GM18909 (cell line): ENCODE data around the gene PPP1R14B.

ENCODE experiments used
- ATAC-seq: cut with Tn5 transposase; IDR thresholded peaks from one replicate; pipeline ENCODE4 v1.9.1; 2021; ENCODE audit warnings: mild to moderate bottlenecking; ENCODE audit not compliant: unreplicated experiment, poor library complexity

PPP1R14B gene

DNA sequence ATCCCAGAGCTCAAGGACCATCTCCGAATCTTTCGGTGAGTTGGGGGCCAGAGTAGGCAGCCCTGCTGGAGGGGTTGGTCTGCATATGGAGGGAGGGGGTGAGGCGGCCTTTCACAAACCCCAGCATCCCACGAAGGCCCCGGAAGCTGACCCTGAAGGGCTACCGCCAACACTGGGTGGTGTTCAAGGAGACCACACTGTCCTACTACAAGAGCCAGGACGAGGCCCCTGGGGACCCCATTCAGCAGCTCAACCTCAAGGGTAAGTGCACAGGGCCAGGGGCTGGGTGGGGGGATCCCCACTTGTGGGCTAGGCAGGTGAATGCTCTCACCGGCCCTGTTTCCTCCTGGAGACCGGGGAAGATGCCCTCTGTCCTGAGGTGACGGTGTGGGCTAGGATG, 27.0 kb downstream of the PPP1R14B start:
- ATAC-seq: no peak

DNA sequence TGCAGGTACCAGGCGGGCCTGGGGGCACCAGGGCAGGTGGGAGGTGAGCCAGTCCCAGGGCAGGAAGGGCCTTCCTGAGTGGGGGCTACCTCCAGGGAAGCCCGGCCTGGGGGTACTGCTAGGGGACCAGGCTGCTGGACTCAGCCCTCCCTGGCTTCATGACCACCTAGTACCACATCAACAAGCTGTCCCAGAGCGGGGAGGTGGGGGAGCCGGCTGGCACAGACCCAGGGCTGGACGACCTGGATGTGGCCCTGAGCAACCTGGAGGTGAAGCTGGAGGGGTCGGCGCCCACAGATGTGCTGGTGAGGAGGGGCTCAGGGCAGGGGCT, 27.4 kb downstream of the PPP1R14B start:
- no peak for ATAC-seq

DNA sequence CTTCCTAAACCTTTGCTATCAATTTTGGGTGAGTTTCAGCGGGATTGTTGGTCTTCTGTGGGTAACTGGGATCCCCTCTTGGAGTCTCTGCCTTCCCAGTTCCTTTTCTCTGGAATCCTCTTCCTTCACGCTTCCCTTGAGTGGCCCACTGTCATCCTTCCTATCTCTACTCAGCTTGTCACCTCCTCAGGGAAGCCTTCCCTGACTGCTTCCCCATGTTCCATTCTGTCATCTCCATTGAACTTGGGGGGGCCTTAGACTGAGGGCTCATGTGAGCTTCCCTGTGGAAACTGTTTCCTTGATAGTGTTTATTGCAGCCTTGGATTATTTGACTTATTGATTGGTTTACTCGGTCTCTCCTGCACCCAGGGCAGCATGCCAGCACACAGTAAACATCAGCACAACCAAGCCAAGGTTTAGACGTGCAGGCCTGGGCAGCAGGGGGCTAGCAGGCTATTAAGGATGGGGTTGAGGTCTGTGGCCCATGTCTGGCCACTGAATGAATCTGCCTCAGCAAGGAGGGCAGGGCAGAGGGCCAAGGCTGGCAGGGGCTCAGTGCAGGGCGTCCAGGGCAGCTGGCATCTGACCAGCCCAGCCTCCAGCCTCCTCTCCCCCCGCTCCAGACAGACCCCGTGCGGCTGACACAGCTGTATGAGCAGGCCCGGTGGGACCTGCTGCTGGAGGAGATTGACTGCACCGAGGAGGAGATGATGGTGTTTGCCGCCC, 28.0 kb downstream of the PPP1R14B start:
- no peak for ATAC-seq

DNA sequence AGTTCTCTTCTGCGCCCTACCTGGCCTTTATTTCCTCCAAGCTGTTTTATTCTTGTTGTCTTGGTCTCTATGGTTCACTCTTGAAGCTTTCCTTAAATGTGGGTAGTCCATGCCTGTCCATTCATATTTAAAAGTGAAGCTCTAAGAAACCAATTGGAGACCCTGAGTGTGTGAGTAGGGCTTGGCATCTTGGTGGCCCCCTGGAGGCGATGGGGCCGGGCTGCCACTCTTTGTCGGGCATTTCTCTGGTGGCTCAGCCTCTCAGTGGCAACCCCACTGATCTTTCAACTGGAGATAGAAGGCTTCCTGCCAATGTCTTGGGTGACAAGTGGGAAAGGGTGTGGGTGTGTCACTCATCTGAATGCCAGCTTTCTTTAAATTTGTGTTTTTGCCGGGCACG, 29.9 kb downstream of the PPP1R14B start:
- ATAC-seq: no peak

DNA sequence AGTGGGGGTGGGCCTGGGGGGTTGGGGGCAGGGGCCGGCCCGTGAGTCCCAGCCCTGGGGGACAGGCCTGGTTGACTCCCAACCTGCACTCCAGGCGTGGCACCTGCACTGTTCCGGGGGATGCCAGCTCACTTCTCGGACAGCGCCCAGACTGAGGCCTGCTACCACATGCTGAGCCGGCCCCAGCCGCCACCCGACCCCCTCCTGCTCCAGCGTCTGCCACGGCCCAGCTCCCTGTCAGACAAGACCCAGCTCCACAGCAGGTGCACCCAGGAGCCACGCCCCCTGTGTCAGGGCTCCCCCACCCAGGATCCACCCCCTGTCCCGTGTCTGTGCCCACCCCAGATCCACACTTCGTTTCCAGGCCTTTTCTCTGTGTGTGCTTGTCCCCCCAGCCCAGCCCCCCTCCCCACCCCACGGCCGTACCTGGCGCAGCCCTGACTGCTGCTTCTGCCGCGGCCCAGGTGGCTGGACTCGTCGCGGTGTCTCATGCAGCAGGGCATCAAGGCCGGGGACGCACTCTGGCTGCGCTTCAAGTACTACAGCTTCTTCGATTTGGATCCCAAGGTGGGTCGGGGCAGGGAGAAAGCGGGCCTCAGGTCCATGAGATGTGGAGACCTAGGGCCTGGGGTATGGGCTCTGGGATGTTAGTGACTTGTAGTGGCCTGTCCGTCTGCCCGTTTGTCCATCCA, 35.4 kb downstream of the PPP1R14B start:
- no peak for ATAC-seq

DNA sequence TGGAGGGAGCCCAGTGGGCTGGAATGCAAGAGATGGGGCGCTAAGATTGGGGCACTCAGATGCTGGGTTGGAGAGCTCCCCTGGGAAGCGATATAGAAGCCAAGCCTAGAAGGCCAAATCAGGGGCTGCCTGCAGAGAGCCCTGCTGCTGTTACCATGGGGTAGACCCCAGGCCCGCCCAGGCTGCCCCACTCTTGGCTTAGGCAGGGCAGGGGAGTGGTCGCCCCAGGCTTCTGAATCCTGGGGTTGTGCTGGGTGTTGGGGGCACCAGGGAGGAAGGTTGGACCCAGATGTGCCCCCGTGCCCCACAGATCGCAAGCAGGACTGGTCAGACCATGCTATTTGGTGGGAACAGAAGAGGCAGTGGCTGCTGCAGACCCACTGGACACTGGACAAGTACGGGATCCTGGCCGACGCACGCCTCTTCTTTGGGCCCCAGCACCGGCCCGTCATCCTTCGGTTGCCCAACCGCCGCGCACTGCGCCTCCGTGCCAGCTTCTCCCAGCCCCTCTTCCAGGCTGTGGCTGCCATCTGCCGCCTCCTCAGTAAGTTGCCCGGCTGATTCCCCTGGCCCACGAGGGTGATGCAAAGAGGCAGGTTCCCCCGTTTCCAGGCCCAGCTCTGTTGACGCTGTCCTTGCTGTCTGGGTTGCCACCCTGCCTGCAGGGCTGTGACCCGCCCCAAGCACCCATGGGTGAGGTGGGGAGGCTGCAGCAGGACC, 36.3 kb downstream of the PPP1R14B start:
- no peak for ATAC-seq

DNA sequence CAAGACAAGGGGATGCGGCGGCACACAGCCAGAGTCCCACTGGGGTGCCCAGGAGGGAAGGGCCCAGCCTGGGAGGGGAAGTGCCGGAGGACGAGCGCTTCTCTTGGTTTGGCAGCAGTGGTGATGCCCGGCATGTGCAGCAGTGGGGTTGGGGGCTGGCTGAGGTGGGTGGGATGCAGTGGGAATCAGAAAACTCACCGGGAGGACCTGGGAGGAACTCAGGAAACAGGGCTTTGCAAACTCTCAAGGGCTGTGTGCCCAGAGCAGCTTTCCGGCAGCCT, 37.2 kb downstream of the PPP1R14B start:
- no peak for ATAC-seq

DNA sequence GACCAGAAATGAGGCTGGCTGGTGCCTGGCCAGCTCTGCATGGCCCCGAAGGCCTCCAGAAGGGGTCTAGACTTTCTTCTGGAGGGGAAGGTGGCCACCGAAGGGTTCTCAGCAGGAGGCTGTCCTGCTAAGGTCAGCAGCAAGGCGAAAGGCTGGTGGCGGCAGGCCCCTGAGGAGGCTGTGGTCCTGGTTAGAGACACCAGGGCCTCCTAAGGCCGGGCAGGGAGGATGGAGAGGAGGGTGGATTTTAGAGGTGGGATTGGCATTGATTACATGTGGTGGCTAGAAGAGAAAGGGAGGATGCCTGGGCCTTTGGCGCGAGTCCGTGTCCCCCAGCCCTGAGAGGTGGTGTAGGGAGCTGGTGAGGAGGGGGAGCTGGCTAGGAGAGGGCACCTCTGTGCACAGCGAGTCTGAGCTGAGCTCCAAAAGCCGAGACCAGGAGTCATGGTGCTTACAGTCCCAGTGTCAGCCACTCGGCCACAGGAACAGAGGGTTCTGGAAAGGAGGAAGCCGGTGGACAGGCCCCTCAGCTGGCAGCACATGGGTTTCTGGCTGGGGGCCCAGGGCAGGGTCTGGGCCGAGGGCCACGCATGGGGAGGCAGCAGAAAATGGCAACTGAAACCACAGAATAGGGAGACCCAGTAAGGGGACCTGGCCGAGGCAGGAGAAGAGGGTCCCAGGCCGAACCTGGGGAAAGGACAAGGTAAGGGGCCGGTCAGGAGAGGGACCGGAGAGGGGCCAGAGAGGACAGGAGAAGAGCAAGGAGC, 37.8 kb downstream of the PPP1R14B start:
- no peak for ATAC-seq

DNA sequence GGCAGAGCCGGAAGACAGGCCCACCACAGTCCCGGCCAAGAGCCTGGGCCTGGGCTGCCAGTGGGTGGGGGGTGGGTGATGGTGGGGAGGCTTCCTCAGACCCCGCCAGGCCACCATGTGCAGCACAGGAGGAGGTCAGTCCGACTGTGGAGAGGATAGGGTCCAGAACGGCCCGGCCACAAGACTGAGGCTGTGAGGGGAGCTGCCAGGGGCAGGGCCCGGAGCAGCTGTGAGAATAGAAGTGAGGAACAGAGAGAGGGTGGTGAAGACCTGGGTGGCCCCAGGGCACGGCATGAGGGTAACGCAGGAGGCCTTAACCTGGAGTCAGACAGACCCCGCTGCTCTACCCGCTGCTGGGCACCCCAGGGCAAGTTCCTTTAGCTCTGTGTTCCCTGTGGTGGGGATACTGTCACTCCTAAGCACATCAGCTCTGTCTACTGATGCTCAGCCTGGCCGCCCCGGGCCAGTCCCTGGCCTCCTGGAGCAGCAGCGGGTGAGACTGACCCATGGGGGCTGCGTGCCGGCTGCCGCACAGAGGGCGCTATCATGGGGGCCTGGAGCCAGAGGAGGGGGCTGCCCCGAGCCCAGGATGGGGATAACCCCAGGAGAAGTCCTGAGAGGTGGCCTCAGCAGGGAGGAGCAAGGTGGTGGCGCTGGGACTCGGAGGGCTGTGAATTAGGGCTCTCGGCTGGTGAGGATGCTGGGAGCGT, 38.5 kb downstream of the PPP1R14B start:
- peak; percentile 6 for ATAC-seq

DNA sequence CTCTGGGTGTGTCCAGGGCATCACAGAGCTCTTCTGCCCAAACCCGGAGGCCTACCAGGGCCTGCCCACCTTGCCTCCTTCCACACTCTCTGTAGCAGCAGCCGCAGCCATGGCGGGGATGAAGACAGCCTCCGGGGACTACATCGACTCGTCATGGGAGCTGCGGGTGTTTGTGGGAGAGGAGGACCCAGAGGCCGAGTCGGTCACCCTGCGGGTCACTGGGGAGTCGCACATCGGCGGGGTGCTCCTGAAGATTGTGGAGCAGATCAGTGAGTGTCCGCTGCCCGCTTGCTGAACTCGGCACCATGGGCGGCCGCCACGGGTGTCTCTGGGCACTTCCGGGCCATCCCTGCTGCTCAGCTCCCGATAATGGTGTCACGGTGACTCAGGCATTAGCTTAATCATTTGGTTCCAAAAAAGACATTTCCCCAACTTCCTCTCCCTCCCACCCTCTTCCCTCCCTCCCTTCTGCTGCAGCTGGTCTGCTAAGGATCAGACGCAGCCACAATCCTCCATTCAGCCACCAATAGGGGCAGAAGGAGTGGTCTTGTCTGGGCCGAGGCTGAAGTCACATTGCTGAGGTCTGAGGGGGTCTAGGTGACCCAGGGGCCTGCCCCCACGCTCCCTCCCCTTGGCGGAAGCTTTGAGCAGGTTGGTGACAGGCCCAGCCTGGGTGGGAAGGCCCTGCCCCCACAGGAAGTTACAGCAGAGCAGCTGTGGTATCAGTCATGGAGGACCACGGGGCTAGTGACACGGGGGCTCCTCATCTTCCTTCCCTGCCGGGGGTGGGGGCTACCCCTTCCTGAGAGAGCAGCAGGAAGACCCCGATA, 39.3 kb downstream of the PPP1R14B start:
- peak; percentile 53 for ATAC-seq

DNA sequence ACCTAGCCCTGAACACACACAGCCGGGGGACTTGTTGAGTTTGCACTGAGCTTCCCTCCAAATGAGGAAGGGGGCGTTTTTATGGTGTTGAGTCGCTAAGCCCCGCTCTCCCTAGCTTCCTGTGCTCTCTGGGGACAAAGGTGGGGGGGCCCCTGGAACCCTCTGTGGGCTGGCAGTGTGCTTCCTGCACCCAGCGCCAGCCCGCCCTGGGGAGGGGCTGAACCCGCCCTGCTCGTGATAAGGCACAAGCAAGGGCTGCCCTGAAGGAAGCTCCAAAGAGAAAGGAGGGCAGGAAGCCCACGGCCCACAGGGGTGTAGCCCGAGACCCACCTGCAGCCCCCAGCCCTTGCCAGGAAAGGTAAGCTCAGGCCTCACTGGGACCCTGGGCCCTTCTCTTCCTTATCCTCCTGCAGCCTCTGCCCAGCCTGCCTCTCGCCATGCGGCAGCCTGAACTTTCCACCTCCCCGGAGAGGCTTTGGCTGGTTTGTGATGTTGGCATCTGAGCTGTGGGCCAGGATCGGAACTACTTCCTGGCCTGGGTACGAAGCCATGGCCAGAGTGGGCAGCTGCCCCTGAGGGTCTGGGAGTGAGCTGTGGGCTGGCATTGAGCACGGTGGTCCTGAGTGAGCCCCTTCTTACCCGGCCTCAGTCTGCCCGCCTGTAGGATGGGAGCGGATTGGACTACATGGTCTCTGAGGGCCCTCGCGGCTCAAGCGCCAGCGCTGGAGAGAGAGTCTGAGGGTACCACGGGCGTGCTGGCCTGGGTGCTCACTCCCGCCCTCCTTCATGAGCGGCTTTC, 40.1 kb downstream of the PPP1R14B start, which contains the start of gene FERMT3:
Gene FERMT3, plus strand, starts transcription at position 265 of the 799 bp plus-strand sequence. CDS start 644 bp downstream, outside the sequence.
- ATAC-seq: no peak

DNA sequence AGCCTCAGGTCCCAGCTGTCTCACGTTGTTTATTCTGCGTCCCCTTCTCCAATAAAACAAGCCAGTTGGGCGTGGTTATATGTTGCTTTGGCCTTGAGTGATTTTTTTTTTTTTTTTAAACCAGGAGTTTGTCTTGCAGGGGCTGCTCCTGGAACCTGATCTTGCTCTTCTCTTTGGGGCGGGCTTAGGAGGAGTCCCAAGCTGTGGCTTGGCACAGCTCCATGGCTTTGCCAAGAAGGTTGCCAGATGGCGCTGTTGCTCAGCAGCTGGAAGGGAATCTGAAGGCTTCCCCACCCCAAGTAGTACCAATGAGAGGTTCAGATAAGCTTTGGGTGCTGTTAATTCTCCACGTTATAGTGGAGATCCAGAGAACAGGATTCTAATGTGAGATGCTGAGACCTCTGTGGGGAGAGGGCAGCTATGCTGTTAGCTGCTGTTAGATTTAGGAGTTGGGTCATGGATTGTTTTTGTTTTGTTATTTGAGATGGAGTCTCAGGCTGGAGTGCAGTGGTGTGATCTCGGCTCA, 42.2 kb downstream of the PPP1R14B start:
- ATAC-seq: no peak

DNA sequence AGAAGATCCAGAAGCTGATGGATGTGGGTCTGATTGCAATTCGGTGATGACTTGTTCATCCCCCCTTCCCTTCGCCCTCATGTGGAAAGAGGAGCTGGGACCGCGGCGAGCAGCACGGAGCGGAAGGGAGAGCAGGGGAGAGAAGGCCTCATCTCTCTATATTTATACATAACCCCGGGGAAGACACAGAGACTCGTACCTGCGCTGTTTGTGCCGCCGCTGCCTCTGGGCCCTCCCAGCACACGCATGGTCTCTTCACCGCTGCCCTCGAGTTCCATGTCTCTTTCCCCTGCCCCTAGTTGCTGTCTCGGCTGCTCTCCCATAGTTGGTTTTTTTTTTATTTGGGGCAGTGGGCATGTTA, 42.7 kb downstream of the PPP1R14B start:
- ATAC-seq: no peak

DNA sequence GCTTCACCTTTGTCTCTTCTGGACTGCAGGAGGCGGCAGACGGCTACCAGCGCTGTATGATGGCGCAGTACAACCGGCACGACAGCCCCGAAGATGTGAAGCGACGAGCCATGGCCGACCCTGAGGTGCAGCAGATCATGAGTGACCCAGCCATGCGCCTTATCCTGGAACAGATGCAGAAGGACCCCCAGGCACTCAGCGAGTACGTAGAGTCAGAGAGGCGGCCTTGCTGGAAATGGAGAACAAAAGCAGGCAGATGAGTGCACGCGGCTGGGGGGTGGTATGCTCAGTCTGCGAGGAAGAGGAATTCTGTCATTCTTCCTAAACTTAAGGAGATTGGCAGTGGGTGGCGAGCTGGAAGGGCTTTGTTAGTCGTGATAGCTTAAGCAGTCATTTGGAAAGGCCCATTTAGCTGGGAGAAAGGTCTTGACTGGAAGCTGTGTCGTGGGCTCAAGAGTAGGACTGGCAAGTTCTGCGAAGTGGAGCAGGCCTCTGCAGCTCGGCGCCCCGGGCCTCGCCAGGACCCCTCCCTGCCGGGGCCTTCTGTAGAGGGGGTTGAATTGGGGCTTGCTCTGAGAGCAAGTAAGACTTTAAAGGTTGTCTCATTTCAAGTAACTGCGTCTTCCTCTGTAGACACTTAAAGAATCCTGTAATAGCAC, 43.2 kb downstream of the PPP1R14B start:
- ATAC-seq: no peak

DNA sequence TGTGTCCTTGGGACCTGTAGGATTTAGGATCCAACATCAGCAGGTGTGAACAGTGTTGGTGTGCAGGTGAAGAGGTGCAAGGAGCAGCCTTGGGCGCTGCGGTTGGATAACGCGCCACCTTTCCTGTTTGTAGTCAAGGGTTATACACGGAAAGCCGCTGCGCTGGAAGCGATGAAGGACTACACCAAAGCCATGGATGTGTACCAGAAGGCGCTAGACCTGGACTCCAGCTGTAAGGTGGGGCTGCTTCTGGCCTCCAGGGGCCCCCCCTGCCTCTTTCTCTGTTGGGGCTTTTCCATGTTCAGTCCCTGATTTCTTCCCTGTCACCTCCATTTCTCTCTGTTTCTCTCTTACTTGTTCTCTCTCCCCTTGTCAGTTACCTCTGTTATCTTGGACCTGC, 43.8 kb downstream of the PPP1R14B start:
- ATAC-seq: no peak

DNA sequence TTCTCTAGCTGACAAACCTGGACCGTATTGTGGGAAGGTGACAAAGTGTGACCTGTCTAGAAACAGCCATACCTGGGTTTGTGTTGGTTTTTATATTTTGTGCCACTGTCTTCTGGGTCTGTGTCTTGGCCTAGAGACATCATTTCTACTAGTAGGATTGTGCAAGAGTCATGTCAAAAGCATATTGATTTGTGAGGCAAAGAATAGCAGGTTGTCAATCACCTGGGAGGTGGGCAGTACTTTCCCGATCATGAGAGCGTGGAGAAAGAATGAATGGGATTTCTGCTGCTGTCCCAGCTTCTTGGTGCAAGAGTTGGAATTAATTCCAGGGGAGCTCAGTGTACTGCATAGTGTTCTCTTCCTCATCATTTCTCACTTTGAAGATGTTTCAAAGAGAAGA, 45.2 kb downstream of the PPP1R14B start:
- ATAC-seq: no peak

DNA sequence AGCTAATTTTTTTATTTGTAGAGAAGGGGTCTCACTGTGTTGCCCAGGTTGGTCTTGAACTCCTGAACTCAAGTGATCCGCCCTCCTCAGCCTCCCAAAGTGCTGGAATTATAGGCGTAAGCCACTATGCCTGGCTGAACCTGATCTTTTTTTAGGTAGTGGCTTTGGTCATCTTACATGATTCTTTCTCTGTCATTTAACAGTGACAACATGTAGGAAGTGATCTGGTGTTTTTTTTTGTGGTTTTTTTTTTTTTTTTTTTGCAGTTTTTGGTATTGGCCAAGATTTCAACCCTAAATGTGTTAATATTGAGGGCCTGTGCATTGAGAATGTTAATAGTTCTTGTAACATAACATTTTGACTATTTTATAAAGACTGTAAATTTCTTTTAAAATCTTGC, 48.2 kb downstream of the PPP1R14B start:
- ATAC-seq: no peak

DNA sequence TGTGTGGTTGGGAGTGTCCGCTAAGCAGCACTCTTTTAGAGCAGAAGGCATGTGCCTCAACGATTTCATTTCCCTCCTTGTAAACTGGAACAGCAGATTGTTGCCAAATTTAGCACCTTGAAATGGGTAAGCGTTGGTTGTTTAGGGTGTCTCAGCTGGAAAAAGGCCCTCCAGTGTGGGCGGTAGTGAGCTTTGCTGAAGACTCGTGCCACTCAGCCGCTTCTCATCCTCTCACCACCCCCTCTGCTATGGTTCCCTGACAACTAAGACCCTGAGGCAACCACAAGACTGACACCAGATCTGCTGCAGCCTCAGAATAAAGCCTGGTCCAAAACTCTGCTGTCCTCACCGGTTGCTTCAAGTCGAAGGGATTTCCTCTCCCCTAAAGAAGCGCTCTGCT, 50.1 kb downstream of the PPP1R14B start:
- no peak for ATAC-seq
